Measurements from ENCODE around the gene DNASE1L2.

The DNASE1L2 gene

DNA sequence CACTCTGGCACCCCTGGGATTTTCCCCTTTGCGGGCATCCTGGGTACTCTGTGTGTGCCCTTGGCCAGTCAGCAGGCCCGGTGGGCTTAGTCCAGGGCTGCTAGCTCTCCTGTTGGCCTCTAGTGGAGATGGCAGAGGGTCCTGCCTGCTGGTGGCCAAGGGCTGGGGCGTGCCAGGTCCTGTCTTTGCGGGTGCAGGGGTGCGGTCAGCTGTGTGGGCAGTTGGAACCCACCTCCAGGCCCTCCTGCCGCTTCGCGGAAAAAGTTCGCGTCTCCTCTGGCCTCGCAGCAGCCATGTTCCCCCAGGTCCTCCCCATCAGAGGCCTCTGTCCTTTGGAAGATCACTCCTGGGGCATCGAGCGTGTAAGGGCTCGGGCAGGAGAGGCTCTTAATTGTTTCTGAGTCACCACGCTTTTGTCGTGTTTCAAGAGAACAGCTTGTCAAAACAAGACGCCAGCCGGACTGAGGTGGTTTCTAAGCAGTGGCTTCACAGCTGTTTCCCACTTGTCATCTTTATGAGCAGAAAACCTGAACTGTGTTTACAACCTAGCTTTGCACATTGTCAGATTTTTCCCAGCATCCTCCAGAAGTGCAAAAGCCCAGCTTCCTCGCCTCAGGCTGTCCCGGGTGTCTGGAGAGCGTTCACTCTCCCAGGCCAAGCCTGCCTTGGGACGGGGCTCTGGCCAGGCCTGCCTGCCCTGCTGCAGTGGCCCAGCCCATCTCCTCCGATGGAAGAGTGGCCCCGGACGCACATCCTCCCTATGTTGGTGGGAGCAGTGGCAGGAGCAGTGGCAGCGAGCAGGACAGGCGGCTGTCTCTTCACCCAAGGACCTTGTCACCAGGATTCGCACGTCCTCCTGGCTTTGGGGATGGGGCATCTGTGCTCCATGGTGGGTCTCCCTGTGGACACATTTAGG is 5.0 kb upstream of the DNASE1L2 start:
- no peak for DNase-seq (ENCODE audit: low spot score)
- TF ChIP-seq, protein P1, sequence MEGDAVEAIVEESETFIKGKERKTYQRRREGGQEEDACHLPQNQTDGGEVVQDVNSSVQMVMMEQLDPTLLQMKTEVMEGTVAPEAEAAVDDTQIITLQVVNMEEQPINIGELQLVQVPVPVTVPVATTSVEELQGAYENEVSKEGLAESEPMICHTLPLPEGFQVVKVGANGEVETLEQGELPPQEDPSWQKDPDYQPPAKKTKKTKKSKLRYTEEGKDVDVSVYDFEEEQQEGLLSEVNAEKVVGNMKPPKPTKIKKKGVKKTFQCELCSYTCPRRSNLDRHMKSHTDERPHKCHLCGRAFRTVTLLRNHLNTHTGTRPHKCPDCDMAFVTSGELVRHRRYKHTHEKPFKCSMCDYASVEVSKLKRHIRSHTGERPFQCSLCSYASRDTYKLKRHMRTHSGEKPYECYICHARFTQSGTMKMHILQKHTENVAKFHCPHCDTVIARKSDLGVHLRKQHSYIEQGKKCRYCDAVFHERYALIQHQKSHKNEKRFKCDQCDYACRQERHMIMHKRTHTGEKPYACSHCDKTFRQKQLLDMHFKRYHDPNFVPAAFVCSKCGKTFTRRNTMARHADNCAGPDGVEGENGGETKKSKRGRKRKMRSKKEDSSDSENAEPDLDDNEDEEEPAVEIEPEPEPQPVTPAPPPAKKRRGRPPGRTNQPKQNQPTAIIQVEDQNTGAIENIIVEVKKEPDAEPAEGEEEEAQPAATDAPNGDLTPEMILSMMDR (IDR thresholded peaks at IDR 0.05; ENCODE audit: extremely low read depth, insufficient read depth, missing control alignments) = no peak
- in situ Hi-C loops (cut with MboI; ENCODE audit: low pct_unique_long_range_greater_than_20kb, low sequenced_read_pairs, unreplicated experiment) = no loop called here

DNA sequence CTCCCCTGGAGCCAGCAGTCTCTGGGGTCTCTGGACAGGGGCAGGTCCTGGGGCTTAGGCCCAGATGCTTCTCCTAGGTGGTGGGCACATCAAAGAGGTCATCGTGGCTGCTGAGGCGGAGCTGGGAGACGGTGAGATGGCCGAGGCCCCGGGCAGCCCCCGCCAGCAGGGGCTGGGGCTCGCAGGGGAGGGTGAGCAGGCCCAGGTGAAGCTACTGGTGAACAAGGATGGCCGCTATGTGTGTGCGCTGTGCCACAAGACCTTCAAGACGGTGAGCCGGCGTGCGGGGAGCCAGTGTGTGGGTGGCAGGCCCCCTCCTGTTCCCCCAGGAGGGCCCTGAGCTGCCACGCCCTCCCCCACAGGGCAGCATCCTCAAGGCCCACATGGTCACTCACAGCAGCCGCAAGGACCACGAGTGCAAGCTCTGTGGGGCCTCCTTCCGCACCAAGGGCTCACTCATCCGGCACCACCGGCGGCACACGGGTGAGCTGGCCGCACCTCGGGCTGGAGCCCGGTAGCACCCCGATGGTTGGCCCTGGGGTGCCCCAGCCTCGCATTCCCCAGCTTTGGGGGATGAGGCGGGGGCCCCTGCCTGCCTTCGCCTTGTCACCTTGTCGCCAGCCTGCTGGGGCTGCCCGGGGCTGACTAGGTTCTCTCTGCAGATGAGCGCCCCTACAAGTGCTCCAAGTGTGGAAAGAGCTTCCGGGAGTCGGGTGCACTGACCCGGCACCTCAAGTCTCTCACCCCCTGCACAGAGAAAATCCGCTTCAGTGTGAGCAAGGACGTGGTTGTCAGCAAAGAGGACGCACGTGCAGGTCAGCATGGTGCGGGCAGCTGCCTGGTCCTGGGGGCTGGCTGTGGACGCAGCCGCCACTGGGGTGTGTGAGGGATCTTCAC is 3.9 kb upstream of the DNASE1L2 start:
- in situ Hi-C loops (cut with MboI; ENCODE audit: low pct_unique_long_range_greater_than_20kb, low sequenced_read_pairs, unreplicated experiment) = no loop called here
- DNase-seq (ENCODE audit: low spot score) = no peak
- TF ChIP-seq, protein P1 (IDR thresholded peaks at IDR 0.05; ENCODE audit: extremely low read depth, insufficient read depth, missing control alignments) = no peak

DNA sequence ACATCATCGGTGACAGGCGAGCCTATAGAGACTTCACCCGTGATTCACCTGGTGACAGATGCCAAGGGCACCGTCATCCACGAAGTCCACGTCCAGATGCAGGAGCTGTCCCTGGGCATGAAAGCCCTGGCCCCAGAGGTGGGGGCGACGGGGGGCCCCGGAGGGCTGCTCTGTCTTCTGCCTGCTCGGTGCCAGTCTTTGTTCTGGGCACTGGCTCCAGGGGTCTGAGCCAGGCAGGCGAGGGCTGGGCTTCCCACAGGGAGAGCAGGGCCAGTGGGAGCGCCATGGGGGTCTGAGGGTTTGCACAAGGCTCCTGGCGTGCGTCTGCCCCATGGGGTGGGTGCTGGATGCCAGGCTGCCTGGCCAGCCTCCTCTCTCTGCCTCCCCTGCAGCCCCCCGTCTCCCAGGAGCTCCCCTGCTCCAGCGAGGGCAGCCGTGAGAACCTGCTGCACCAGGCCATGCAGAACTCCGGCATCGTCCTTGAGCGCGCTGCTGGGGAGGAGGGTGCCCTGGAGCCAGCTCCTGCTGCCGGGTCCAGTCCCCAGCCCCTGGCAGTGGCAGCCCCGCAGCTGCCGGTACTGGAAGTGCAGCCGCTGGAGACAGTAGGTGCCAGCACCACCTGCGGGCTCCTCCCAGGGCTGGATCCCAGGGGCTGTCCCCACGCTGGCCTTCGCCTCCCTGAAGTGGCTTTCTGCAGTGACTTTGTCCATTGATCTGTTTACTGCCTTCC is 3.0 kb upstream of the DNASE1L2 start:
- DNase-seq (ENCODE audit: low spot score) = no peak
- TF ChIP-seq, protein P1 (IDR thresholded peaks at IDR 0.05; ENCODE audit: extremely low read depth, insufficient read depth, missing control alignments) = no peak
- in situ Hi-C loops (cut with MboI; ENCODE audit: low pct_unique_long_range_greater_than_20kb, low sequenced_read_pairs, unreplicated experiment) = no loop called here

DNA sequence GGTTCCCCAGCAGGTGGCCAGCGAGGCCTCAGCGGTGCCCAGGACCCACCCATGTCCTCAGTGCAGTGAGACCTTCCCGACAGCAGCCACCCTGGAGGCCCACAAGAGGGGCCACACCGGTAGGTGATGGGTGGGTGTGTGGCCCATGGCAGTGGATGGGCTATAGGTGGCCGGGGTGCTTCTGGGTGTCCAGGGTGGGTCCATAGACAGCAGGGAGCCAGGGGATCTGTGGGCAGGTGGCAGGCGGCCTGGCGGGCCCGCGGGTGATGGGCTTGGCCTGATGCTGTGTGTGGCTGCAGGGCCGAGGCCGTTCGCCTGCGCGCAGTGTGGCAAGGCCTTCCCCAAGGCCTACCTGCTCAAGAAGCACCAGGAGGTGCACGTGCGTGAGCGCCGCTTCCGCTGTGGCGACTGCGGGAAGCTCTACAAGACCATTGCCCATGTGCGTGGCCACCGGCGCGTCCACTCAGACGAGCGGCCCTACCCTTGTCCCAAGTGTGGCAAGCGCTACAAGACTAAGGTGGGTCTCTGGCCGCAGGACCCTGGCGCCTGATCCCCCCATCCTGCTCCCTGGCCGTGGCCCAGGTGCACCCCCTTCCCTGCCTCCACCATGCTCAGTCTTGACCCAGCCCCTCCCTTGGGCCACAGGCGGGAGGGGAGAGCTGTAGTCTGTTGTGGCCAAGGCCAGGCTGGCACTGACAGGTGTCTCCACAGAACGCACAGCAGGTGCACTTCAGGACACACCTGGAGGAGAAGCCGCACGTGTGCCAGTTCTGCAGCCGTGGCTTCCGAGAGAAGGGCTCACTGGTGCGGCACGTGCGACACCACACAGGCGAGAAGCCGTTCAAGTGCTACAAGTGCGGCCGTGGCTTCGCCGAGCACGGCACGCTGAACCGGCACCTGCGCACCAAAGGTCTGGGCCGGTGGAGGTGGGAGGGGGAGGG is 2.1 kb upstream of the DNASE1L2 start:
- TF ChIP-seq, protein P1 (IDR thresholded peaks at IDR 0.05; ENCODE audit: extremely low read depth, insufficient read depth, missing control alignments) = no peak
- no peak for DNase-seq (ENCODE audit: low spot score)
- in situ Hi-C loops (cut with MboI; ENCODE audit: low pct_unique_long_range_greater_than_20kb, low sequenced_read_pairs, unreplicated experiment) = no loop called here

DNA sequence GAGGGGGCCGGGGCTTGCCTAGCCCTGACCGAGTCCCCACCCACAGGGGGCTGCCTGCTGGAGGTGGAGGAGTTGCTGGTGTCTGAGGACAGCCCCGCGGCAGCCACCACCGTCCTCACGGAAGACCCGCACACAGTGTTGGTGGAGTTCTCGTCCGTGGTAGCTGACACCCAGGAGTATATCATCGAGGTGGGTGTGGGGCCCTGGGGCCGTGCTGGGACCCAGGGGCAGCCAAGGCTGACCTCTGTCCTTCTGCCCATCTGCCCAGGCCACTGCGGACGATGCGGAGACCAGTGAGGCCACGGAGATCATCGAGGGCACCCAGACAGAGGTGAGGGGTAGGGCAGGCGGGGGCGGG is 1.5 kb upstream of the DNASE1L2 start:
- no peak for DNase-seq (ENCODE audit: low spot score)
- TF ChIP-seq, protein P1 (IDR thresholded peaks at IDR 0.05; ENCODE audit: extremely low read depth, insufficient read depth, missing control alignments) = no peak
- in situ Hi-C loops (cut with MboI; ENCODE audit: low pct_unique_long_range_greater_than_20kb, low sequenced_read_pairs, unreplicated experiment) = no loop called here

All from GM13977 (cell line).